ENCODE data around the gene TAAR2. TPM values are rescaled to one million over a fixed set of nuclear protein-coding genes. Genes with fewer than 3 reads are reported as not detected.

TAAR2 gene
- total RNA-seq, 4 donors from 2014 or later, result not detected

DNA sequence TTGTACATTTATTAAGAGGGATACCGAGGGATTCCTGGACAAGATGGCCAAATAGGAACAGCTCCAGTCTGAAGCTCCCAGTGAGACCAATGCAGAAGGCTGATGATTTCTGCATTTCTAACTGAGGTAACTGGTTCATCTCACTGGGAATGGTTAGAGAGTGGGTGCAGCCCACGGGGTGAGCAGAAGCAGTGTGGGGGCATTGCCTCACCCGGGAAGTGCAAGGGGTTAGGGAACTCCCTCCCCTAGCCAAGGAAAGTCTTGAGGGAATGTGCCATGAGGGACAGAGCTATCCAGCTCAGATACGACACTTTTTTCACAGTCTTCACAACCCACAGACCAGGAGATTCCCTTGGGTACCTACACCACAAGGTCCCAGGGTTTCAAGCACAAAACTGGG lies 10.7 kb upstream of the TAAR2 start:
- Histone ChIP-seq H3K4me3 (no peak overlapping the region), H3K36me3 (no peaks in the 10 kb centered on the region), H3K27ac (no peak overlapping the region), H3K4me1 (no peaks in the 10 kb centered on the region), H3K27me3 (peaks cover 0 to 11% (median 0%) of the 10 kb centered on the region in 4 donors), H3K9me3 (no peaks in the 10 kb centered on the region)
- no peak for DNase-seq
- TF ChIP-seq POLR2A (IDR thresholded peaks at IDR 0.05), result no peak
- TF ChIP-seq, protein P1, sequence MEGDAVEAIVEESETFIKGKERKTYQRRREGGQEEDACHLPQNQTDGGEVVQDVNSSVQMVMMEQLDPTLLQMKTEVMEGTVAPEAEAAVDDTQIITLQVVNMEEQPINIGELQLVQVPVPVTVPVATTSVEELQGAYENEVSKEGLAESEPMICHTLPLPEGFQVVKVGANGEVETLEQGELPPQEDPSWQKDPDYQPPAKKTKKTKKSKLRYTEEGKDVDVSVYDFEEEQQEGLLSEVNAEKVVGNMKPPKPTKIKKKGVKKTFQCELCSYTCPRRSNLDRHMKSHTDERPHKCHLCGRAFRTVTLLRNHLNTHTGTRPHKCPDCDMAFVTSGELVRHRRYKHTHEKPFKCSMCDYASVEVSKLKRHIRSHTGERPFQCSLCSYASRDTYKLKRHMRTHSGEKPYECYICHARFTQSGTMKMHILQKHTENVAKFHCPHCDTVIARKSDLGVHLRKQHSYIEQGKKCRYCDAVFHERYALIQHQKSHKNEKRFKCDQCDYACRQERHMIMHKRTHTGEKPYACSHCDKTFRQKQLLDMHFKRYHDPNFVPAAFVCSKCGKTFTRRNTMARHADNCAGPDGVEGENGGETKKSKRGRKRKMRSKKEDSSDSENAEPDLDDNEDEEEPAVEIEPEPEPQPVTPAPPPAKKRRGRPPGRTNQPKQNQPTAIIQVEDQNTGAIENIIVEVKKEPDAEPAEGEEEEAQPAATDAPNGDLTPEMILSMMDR (IDR thresholded peaks at IDR 0.05), result no peak
- WGBS, 2 donors, result 71 to 96% methylated on average over 2 to 3 of the region's 4 CpGs
- intact Hi-C loops (cut with DNase I), result no loop called here

DNA sequence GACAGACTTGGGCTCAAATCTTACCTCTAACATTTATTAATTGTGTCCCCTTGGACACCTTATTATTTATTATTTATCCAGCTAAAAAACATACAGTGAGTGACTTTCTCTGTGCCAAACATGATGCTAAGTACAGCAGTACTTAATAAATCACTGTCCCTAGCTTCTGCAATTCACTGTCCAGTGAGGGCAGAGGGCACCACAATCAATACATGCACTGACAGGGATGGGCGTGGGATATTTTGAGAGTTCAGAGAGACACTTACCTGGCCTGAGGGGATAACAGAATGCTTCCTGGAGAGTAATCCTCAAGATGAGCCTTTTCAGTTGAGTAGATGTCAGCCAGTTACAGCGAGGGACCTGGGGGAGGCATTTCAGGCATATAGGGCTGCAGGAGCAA lies 9.3 kb upstream of the TAAR2 start:
- Histone ChIP-seq H3K9me3 (no peaks in the 10 kb centered on the region), H3K36me3 (no peaks in the 10 kb centered on the region), H3K27ac (no peak overlapping the region), H3K4me1 (no peaks in the 10 kb centered on the region), H3K27me3 (peaks cover 0 to 11% (median 0%) of the 10 kb centered on the region in 4 donors), H3K4me3 (no peak overlapping the region)
- no peak for TF ChIP-seq POLR2A (IDR thresholded peaks at IDR 0.05)
- TF ChIP-seq, protein P1 (IDR thresholded peaks at IDR 0.05), result no peak
- WGBS, 2 donors, result 69 to 76% methylated on average over 2 of the region's 2 CpGs
- intact Hi-C loops (cut with DNase I), result no loop called here
- DNase-seq, result no peak

DNA sequence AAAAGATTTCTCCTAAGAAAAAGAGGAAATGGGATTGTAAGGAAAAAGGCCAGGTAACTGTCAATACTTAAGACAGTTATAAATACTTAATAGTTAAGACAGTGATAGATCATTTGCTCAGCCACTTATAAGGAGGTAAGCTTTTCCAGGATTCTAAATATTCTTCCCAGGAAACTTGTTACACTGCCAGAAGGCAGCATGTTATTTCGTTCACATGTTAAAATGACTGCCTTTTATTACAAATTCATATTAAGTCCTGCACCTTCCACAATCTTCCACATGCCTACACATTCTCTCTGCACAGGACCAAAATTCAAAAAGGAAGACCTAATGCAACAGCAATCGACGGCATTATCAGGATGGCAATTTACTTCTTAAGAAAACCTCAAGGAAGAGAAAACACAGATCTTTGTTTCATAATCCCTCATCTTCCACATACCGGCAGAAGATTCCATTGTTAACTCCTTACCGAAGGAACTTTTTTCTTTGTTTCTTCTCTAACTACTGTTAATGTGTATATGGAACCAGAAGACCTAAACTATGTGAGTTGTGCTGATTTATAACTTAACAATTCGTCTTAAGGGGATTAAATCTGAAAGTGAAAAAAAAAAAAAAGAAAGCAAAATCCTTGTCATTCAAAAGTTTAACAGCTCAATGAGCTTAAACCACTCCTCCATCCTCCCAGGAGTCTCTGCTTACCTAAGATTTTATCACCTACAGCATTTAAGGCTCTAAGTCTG lies 799 bp downstream of the TAAR2 start:
- Histone ChIP-seq H3K27me3 (no peaks in the 10 kb centered on the region), H3K9me3 (peaks cover 0 to 4% (median 0%) of the 10 kb centered on the region in 3 donors), H3K27ac (no peak overlapping the region), H3K4me1 (no peaks in the 10 kb centered on the region), H3K4me3 (no peak overlapping the region), H3K36me3 (no peaks in the 10 kb centered on the region)
- DNase-seq, result no peak
- WGBS, 2 donors, result 31 to 46% methylated on average over 6 of the region's 6 CpGs
- TF ChIP-seq, protein P1 (IDR thresholded peaks at IDR 0.05), result no peak
- TF ChIP-seq POLR2A (IDR thresholded peaks at IDR 0.05), result no peak
- intact Hi-C loops (cut with DNase I), result no loop called here

DNA sequence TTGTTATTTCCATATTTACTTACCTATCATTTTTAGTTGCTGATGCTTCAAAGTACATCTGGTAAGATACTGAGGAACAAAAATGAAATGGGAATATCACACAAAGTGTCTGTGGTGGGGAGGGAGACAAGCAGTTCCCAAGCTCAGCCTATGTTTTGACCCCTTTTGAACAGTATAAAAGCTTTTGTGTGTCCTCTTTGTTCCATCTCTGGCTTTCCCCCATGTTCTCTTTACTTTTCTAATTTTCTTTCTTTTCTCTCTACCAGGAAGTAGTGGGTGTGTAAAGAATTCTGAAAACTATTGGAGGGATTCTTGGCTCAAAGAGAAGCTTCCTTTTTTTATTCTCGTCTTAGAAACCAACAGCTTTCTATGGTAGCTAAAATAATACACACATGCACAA lies 7.4 kb downstream of the TAAR2 start:
- Histone ChIP-seq H3K9me3 (no peaks in the 10 kb centered on the region), H3K4me1 (peaks cover 0 to 7% (median 0%) of the 10 kb centered on the region in 3 donors), H3K36me3 (no peaks in the 10 kb centered on the region), H3K27me3 (no peaks in the 10 kb centered on the region), H3K27ac (no peak overlapping the region), H3K4me3 (no peak overlapping the region)
- no peak for TF ChIP-seq POLR2A (IDR thresholded peaks at IDR 0.05)
- TF ChIP-seq, protein P1 (IDR thresholded peaks at IDR 0.05), result no peak
- DNase-seq, result no peak
- WGBS, 2 donors, result 18 to 32% methylated on average over 1 of the region's 1 CpG
- intact Hi-C loops (cut with DNase I), result no loop called here

DNA sequence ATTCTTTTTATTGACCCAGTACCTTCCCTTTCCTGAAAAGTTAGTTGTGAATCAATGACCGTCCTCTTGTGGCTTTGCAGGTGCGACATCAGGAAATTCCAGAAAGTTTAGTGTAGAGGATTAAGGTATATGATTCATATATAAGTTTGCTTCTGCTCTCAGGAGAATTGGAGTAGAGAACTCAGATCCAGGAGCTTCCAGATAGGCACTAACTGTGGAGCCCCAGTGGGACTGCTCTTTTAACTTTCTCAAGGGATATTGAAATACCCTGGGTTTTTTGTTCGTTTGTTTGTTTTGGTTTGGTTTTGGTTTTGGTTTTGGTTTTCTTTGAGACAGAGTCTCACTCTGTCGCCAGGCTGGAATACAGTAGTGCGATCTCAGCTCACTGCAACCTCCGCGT lies 9.5 kb downstream of the TAAR2 start:
- WGBS, 2 donors, result 47 to 51% methylated on average over 6 to 7 of the region's 7 CpGs
- no peaks in the 10 kb centered on the region for H3K36me3 ChIP-seq
- H3K4me1 ChIP-seq, result peaks cover 0 to 7% (median 0%) of the 10 kb centered on the region in 3 donors
- no peak for DNase-seq
- H3K9me3 ChIP-seq, result no peaks in the 10 kb centered on the region
- intact Hi-C loops (cut with DNase I), result no loop called here
- TF ChIP-seq POLR2A (IDR thresholded peaks at IDR 0.05), result no peak
- TF ChIP-seq, protein P1 (IDR thresholded peaks at IDR 0.05), result no peak
- peak overlapping the region in 1 of 4 donors; percentile 27 for H3K4me3 ChIP-seq
- H3K27ac ChIP-seq, result peak overlapping the region in 1 of 4 donors; percentile 27
- no peaks in the 10 kb centered on the region for H3K27me3 ChIP-seq
